SK-MEL-5 (cell line): ENCODE results near the gene PDE10A. TPM values are rescaled to one million over a fixed set of nuclear protein-coding genes. Genes with fewer than 3 reads are reported as not detected.
"Not testable (repeated sequence)": the region's sequence is repeated elsewhere in the genome, so short reads cannot be mapped to it uniquely, and the experiment has no call there.

Experiments used
- DNase-seq: peaks from one replicate; pipeline ENCODE4 v3.0.0-alpha.2; 2016; ENCODE audit warnings: low read depth, low spot score
- in situ Hi-C: cut with HindIII; loops from 2 replicates; pipeline ENCODE4 v1.10.0; 2016; ENCODE audit warnings: low sequenced_read_pairs, high pct_unique_total_duplicates, low pct_unique_long_range_greater_than_20kb
- total RNA-seq: library from RNA; depleted of rRNA; stranded (reverse); fragments of >200 nt; shearing (Covaris generic); gene quantifications from 2 replicates; pipeline ENCODE4 v1.2.3, GENCODE V29; 2014

The PDE10A gene
- total RNA-seq, 1 experiment from 2014 or later, result 161 TPM

DNA sequence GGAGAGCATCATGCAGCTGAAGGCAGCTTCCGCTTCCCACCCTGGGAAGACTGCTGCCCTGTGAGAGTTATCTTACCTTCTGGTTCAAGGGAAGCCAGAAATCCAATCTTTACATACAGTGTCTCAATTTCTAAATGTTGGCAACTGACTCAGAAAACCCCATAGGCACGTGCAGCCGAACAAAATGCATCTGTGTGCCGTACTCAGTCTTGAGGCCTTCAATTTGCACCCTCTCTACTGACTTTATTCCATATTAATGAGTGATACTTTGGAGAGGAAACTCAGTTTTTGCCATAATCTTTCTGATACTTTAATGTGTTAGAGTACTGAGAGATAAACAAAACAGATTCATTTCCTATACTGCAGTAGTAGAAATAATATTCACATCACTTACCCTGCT, 181.1 kb downstream of the PDE10A start:
- in situ Hi-C loops, result no loop called here
- DNase-seq, result no peak

DNA sequence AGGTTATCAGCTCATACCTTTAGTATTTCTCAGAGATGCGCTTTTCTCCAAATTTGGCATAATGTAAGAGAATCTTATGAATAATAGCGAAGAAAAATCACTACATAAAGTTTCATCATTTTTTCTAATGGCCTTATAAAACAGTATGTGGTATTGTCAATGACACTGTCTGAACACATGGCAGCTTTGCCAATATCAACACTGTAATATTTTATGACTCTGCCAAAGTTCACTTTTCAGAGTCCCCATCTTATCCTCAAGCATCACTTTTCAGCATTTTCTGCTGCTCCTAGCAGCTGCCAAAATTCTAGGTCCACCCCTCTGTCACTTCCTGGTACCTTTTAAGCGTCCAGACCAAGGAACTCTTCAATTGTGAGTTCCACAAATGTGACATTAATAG, 182.1 kb downstream of the PDE10A start:
- in situ Hi-C loops, result no loop called here
- DNase-seq, result no peak

DNA sequence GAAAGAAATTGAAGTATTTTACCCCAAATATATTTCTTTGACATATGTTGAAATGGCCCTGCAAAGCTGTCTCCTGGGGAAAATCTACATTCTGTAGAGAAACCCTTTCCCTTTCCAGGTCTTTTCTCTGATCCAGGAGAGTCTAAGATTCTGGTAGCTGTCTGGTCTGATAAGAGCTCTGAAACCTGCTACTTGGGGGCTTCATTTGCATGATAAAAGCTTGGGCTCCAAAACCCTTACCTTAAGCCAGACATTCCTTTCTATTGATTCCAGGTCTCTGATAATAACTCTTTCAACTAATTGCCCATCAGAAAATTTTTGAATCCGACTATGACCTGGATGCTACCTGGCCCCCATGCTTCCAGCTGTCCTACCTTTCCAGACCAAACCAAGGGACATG, 184.5 kb downstream of the PDE10A start:
- no peak for DNase-seq
- in situ Hi-C loops, result no loop called here

DNA sequence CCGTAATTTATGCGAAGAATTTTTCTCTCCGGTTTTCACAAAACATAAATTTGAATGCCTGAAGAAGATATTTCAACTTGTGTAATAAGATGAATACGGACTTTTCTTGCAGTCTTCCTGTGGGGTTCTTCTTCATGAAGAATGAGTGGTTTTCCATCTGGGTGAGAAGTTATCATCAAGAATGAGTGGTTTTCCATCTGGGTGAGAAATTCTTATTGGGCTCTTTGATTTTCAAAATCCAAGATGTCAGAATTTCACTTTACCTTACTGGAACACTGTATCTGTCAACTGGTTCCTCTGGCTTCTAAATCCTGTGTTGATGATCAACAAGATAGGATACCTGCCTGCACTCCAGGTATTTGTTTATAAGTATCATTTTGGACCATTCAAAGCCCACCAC, 193.6 kb downstream of the PDE10A start:
- in situ Hi-C loops, result no loop called here
- DNase-seq, result no peak

DNA sequence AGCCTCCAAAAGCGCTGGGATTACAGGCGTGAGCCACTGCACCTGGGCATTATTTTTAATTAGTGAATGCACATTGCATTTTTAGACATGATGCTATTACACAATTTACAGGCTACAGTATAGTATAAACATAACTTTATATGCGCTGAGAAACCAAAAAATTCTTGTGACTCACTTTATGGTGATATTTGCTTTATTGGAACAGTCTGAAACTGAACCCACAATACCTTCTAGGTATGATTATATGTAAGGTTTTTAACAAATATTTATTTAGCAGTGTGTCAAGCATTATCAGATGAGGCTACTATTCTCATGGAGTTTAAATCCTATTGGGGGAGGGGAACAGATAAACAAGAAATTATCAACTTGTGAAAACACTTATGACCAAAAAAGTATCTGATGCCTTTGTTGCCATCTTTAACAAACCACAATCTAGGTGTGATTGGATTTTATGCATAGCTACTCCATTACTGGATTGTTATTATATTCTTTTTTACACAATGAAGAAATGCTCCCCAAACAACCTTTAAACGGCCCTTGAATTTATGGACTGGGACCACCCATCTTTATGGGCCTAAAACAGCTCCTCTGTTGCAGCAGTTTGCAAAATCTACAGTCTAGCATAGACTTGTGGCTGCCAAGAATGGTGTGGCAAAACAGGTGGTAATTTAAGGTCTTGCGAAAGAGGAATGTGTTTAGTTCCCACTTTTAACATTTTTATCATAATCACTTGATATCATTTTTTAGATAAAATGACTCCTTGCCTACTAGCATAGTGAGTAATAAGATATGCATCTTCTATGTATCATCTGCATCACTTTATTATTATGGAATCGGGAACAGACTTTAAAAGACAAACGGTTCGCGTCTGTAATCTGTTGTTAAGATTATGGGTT, 194.5 kb downstream of the PDE10A start:
- in situ Hi-C loops, result no loop called here

DNA sequence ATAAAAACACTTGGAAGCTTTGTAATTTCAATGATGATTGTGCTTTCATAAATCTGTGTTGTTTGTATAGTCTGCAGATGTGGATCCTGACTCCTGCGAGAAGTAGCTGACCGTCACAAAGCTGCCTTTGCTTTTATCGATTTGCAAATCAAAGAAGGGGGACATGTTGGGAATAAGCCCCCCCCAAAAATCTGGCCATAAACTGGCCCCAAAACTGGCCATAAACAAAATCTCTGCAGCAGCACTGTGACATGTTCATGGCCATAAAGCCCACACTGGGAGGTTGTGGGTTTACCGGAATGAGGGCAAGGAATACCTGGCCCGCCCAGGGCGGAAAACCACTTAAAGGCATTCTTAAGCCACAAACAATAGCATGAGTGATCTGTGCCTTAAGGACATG, 199.5 kb downstream of the PDE10A start:
- in situ Hi-C loops, DNase-seq: not testable (repeated sequence)

More for the DNA sequence above, 194.5 kb downstream of the PDE10A start:
- no peak for DNase-seq

DNA sequence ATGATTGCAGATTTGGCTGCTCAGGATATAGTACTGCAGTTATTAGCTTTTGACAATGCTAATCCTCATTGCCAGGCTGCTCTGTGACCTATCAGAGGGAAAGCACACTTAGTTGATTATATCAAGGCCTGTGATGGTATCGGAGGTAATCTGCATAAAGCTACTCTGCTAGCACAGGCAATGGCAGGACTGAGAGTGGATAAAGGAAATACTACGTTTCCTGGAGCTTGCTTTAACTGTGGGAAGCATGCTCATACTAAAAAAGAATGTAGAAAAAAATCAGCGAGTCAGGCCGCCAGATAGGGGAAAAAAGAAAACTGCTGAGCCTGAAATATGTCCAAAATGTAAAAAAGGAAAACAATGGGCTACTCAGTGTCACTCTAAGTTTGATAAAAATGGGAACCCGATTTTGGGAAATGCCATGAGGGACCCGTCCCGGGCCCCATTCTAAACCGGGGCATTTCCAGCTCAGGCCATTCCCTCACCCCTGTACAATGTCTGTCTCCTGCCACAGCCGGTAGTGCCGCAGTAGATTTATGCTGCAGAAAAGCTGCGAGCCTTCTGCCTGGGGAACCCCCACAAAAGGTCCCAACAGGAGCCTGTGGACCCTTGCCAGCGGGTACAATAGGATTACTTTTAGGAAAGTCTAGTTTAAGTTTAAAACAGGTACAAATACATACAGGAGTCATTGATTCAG, 203.3 kb downstream of the PDE10A start:
- DNase-seq, in situ Hi-C loops: not testable (repeated sequence)

DNA sequence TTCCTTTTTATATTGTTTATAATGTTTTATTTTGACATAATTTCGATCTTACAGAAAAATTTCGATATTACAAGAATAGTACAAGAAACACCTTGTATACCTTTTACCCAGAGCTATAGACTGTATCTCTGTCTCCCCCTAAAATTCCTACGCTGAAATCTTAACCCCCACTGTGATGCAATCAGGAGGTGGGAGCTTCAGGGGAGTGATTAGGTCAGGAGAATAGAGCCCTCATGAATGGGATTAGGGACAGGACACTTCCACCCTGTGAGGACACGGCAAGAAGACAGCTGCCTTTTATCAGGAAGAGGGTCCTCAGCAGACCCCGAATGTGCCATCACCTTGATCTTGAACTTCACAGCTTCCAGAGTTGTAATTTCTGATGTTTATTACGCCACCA, 204.9 kb downstream of the PDE10A start:
- no peak for DNase-seq
- in situ Hi-C loops, result no loop called here

DNA sequence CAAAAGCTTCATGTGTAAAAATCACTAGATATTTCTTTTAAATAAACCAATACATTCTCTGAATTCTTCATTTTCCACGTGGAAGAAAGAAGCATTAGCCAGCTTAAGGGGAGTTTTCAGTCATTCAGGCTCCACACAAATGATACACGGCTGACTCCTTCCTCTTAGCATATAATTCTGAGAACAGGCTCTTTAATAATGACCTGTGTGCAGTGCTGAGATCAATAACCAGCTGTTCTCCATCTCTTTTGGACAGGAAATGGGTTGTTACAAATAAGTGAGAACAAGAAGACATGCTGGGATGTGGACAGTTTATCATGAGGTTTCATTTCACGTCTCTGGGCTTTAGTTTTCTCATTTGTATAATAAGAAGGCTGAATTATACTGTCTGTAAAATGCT, 206.8 kb downstream of the PDE10A start:
- DNase-seq, result no peak
- in situ Hi-C loops, result no loop called here

DNA sequence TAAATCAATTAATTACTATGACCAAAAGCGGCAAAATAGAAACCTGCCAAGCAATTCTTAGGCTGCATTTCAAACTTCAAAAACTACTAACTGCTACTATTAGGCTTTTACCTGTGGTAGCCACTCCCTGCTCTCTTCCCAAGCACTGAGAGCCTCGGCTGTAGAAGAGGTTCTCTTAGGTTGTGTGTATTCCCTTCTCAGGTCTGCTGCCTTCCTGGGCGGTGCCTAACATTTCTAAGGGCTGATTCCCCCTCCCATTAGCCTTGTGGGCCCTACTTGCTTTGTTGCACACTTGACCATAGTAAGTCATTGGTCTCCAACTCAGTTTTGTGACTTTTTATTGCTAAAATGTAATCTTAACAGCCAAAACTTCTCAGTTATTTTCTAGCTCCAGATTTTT, 207.6 kb downstream of the PDE10A start:
- no peak for DNase-seq
- in situ Hi-C loops, result no loop called here

DNA sequence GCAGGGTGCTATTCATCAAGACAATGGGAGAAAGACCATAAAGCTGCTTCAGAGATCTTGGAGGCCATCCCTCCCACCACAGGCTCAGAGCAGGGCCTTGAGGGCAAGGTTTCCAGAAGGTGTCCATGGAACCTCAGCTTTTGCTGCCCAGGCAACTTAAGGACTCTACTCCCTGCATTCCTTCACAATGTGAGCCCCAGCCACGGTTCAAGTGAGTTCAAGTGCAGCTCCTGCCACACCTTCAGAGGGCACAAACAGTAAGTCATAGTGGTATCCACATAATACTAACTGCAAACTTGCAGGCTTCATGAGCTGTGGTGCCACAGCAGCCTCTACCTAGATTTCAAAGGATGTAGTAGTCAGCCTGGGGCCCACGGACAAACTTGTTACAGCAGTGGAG, 209.6 kb downstream of the PDE10A start:
- DNase-seq, result no peak
- in situ Hi-C loops, result no loop called here

DNA sequence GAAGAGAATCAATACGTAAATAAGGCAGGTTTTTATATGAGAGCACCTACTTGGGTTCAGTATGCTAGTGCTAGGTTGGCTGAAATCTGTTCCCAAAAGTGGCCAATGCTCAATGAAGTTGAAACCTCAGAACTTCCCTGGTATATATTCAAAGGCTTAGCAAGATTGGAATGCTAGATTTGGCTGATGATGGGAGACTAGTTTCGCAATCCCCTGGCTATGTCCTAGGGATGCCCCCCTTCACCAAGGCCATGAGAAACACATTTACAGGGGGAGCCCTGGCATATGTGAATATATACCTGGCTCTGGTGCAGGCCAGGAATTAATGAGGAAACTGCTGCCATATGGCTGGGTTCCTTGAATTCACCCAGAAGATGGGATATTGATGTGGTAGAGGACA, 211.2 kb downstream of the PDE10A start:
- in situ Hi-C loops, result no loop called here
- DNase-seq, result no peak

DNA sequence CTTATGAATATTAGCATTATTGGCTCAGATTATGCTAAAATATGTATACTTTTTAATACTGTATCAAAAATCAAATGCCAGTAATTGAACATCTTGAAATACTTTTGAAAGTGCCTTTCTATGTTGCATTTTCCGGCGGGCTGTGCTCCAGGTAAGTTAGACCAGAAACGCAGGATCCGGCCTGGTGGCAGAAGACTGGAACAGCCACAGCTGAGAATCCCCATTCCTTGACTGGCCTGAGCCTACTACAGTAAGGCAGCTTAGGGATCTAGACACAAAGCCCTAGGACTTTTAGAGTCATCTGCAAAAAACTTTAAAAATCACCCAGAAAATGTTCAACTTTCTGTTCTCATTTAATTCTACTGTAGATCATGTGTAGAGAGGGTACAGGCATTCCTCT, 214.8 kb downstream of the PDE10A start:
- DNase-seq, result no peak
- in situ Hi-C loops, result no loop called here

DNA sequence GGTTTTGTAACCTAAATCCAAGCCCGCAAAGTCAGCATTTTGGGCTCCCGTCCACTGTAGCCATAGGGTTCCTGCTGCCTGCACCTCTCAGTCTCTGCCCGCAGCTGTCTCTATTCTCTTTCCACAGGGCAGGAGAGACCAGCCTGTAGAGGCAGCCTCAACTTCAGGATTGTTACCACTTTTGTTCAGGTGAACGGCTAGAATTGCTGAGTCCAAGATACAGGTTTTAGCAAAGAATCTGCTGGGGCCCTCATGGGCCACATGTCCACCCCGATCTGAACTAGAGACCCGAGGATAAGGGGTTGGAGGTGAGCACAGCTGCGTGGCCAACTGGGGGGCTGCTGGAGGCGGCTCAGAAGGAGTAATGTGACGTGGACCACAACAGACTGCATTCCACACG, 215.9 kb downstream of the PDE10A start:
- DNase-seq, result no peak
- in situ Hi-C loops, result no loop called here

DNA sequence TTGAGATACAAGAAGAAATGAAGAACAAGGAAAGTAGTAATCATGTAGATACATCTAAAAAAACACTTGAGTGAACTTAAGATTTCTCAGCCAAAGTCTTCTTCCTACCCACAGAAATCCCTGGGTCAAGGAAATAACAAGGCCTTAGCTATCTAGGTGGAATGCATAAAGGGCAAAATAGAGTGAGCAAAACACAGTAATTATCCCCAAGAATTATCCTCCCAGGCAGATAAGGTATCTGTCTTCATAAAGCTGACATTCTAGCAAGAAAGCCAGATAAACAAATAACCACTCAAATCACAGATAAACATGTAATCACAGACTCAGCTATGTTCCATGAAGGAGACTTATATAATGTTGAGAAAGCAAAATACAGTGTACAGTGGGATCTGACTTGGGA, 216.7 kb downstream of the PDE10A start:
- in situ Hi-C loops, result no loop called here
- no peak for DNase-seq

DNA sequence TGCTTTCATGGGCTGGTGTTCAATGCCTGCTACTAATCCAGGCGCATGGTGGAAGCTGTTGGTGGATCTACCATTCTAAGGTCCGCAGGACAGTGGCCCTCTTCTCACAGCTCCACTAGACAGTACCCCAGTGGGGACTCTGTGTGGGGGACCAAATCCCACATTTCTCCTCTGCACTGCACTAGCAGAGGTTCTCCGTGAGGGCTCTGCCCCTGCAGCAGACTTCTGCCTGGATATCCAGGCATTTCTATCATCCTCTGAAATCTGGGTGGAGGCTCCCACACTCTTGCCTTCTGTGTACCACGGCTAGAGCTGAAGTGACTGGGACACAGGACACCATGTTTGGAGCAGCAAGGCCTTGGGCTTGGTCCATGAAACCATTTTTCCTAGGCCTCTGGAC, 219.6 kb downstream of the PDE10A start:
- in situ Hi-C loops, result no loop called here
- DNase-seq, result no peak

DNA sequence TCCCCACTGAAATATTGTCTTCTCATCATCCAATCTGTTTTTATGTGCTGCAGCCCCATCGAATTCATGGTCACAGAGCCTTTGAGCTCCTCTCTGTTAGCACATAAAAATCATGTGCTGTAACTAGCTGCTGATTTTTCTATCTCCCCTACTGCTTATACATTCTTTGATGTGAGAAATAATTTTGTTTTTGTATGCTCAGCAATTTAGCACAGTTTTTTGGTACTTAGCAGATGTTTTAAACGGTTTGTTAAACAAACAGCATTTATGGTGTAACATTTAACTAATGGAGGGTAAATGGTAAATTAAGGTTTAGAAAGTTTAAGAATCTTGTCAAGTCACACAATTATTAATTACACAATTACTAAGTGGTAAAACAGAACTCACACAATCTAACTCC, 221.9 kb downstream of the PDE10A start:
- in situ Hi-C loops, result no loop called here

DNA sequence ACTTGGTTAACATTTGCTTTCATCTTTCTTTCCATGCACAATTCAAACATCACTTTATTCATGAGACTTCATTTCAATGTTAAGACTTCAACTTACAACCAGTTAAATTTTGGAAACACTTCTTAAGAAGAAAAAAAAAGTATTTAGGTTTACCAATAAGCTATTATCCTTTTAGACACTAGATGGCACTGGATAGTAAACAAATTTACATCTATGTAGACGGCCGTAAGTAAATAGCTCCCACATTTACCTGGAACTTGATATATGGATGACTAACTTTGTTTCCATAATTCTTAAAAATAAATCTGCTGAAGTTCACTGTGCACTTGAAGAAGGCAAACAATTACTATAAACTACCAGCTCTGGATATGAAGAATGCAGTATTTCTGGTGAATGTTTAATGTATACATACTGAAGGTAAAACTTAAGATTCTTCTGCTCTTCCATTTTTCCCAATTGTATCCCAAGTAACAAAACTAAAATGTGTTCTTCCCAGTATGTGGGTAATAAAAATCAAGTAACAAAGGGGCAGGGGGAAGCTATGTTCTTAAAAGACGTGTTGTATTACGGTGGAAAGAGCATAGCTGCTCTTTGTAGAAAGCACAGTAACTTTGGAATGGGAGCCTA, 223.0 kb downstream of the PDE10A start:
- DNase-seq, result peak; percentile 58
- in situ Hi-C loops, result no loop called here

More for the DNA sequence above, 221.9 kb downstream of the PDE10A start:
- DNase-seq, result no peak

DNA sequence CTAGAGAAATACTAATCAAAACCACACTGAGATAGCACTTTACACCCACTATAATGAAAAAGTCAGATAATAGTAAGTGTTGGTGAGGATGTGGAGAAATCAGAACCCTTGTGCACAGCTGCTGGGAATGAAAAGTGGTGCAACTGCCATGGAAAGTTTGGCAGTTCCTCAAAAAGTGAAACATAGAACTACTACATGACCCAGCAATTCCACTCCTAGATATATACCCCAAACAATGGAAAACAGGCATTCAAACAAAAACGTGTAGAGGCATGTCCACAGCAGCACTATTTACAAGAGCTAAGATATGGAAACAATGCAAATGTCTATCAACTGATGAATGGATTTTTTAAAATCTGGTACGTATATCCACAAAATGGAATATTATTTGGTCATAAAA, 236.1 kb downstream of the PDE10A start:
- in situ Hi-C loops, result no loop called here
- no peak for DNase-seq
